Measurements from ENCODE around the gene STAG3.
"Not testable (repeated sequence)": the region's sequence is repeated elsewhere in the genome, so short reads cannot be mapped to it uniquely, and the experiment has no call there.

Gene STAG3

GRCh38 chr7:100137851-100138760 lies 39.6 kb upstream of the STAG3 start:
- Histone ChIP-seq H3K9me3 (ENCODE audit: control extremely low read depth in 1 of 5, control insufficient read depth in 4 of 5, insufficient read depth in 2 of 5, low read depth in 1 of 5, low read length in 4 of 5) (no peaks in the 10 kb centered on the region), H3K27me3 (replicated peaks in 2 of 5; ENCODE audit: control insufficient read depth in 4 of 5, insufficient read depth in 5 of 5, low read length in 4 of 5) (no peaks in the 10 kb centered on the region), H3K27ac (ENCODE audit: insufficient read depth in 1 of 2, low read depth in 1 of 2, low read length in 2 of 2, poor library complexity in 1 of 2, severe bottlenecking in 2 of 2) (no peak overlapping the region), H3K36me3 (ENCODE audit: control insufficient read depth in 4 of 4, insufficient read depth in 4 of 4, low read length in 3 of 4) (no peaks in the 10 kb centered on the region), H3K4me1 (ENCODE audit: control extremely low read depth in 1 of 4, control insufficient read depth in 4 of 4, insufficient read depth in 4 of 4, low read length in 3 of 4) (peaks cover 2 to 14% (median 8%) of the 10 kb centered on the region in 4 experiments), H3K4me3 (ENCODE audit: control insufficient read depth in 1 of 7, extremely low read depth in 1 of 7, insufficient read depth in 4 of 7, low read depth in 2 of 7, low read length in 6 of 7) (no peak overlapping the region)
- 67% methylated on average over 4 of the region's 13 CpGs for WGBS (ENCODE audit: insufficient coverage)
- CTCF ChIA-PET, result interaction anchor here (1.3 to 11.4 kb wide), 4 partner anchors 10 to 148 kb away, joined by 3 to 127 read pairs (median 4); partner anchors contain the start of gene PVRIG
- DNase-seq, result no peak
- POLR2A ChIA-PET, result interaction anchor here (0.6 kb wide), 1 partner anchor 1791 kb away, joined by 5 read pairs; no protein-coding TSS in a partner anchor

- CTCF ChIA-PET, result interaction anchor here (1.1 to 3.8 kb wide), 2 partner anchors 10 to 13 kb away, joined by 3 to 20 read pairs; no protein-coding TSS in a partner anchor
- WGBS (ENCODE audit: insufficient coverage), result 0% methylated on average over 1 of the region's 3 CpGs
- no peak overlapping the region for H3K27ac ChIP-seq (ENCODE audit: insufficient read depth in 1 of 2, low read depth in 1 of 2, low read length in 2 of 2, poor library complexity in 1 of 2, severe bottlenecking in 2 of 2)
- H3K27me3 ChIP-seq (replicated peaks in 2 of 5; ENCODE audit: control insufficient read depth in 4 of 5, insufficient read depth in 5 of 5, low read length in 4 of 5), result no peaks in the 10 kb centered on the region
- DNase-seq, result peak in 1 of 3 donors; percentile 27
- no peaks in the 10 kb centered on the region for H3K36me3 ChIP-seq (ENCODE audit: control insufficient read depth in 4 of 4, insufficient read depth in 4 of 4, low read length in 3 of 4)
- POLR2A ChIA-PET, result no interaction called here
- peaks cover 2 to 14% (median 8%) of the 10 kb centered on the region in 4 experiments for H3K4me1 ChIP-seq (ENCODE audit: control extremely low read depth in 1 of 4, control insufficient read depth in 4 of 4, insufficient read depth in 4 of 4, low read length in 3 of 4)
- no peak overlapping the region for H3K4me3 ChIP-seq (ENCODE audit: control insufficient read depth in 1 of 7, extremely low read depth in 1 of 7, insufficient read depth in 4 of 7, low read depth in 2 of 7, low read length in 6 of 7)
- H3K9me3 ChIP-seq (ENCODE audit: control extremely low read depth in 1 of 5, control insufficient read depth in 4 of 5, insufficient read depth in 2 of 5, low read depth in 1 of 5, low read length in 4 of 5), result no peaks in the 10 kb centered on the region
These were observed 36.2 kb upstream of the STAG3 start for GRCh38 chr7:100141555-100141949.

- Histone ChIP-seq H3K4me1 (ENCODE audit: control extremely low read depth in 1 of 4, control insufficient read depth in 4 of 4, insufficient read depth in 4 of 4, low read length in 3 of 4) (peaks cover 2 to 14% (median 8%) of the 10 kb centered on the region in 4 experiments), H3K36me3 (ENCODE audit: control insufficient read depth in 4 of 4, insufficient read depth in 4 of 4, low read length in 3 of 4) (no peaks in the 10 kb centered on the region), H3K27ac (ENCODE audit: insufficient read depth in 1 of 2, low read depth in 1 of 2, low read length in 2 of 2, poor library complexity in 1 of 2, severe bottlenecking in 2 of 2) (no peak overlapping the region), H3K9me3 (ENCODE audit: control extremely low read depth in 1 of 5, control insufficient read depth in 4 of 5, insufficient read depth in 2 of 5, low read depth in 1 of 5, low read length in 4 of 5) (no peaks in the 10 kb centered on the region), H3K4me3 (ENCODE audit: control insufficient read depth in 1 of 7, extremely low read depth in 1 of 7, insufficient read depth in 4 of 7, low read depth in 2 of 7, low read length in 6 of 7) (no peak overlapping the region), H3K27me3 (replicated peaks in 2 of 5; ENCODE audit: control insufficient read depth in 4 of 5, insufficient read depth in 5 of 5, low read length in 4 of 5) (no peaks in the 10 kb centered on the region)
- WGBS (ENCODE audit: insufficient coverage), result 100% methylated on average over 3 of the region's 3 CpGs
- CTCF ChIA-PET, result interaction anchor here (3.8 kb wide), 1 partner anchor 11 kb away, joined by 20 read pairs; no protein-coding TSS in a partner anchor
- POLR2A ChIA-PET, result no interaction called here
- DNase-seq, result no peak
These were observed 35.3 kb upstream of the STAG3 start for GRCh38 chr7:100142461-100142860.

- DNase-seq; POLR2A ChIA-PET; H3K9me3 ChIP-seq (ENCODE audit: control extremely low read depth in 1 of 5, control insufficient read depth in 4 of 5, insufficient read depth in 2 of 5, low read depth in 1 of 5, low read length in 4 of 5); H3K36me3 ChIP-seq (ENCODE audit: control insufficient read depth in 4 of 4, insufficient read depth in 4 of 4, low read length in 3 of 4); H3K27me3 ChIP-seq (replicated peaks in 2 of 5; ENCODE audit: control insufficient read depth in 4 of 5, insufficient read depth in 5 of 5, low read length in 4 of 5); H3K27ac ChIP-seq (ENCODE audit: insufficient read depth in 1 of 2, low read depth in 1 of 2, low read length in 2 of 2, poor library complexity in 1 of 2, severe bottlenecking in 2 of 2); H3K4me3 ChIP-seq (ENCODE audit: control insufficient read depth in 1 of 7, extremely low read depth in 1 of 7, insufficient read depth in 4 of 7, low read depth in 2 of 7, low read length in 6 of 7): not testable (repeated sequence)
- CTCF ChIA-PET, result interaction anchor here (4.5 kb wide), 1 partner anchor 13 kb away, joined by 22 read pairs; no protein-coding TSS in a partner anchor
- H3K4me1 ChIP-seq (ENCODE audit: control extremely low read depth in 1 of 4, control insufficient read depth in 4 of 4, insufficient read depth in 4 of 4, low read length in 3 of 4), result peaks cover 6 to 24% (median 20%) of the 10 kb centered on the region in 4 experiments
- WGBS (ENCODE audit: insufficient coverage), result 100% methylated on average over 2 of the region's 4 CpGs
These were observed 31.4 kb upstream of the STAG3 start for GRCh38 chr7:100146350-100146749.

GRCh38 chr7:100147278-100147677 lies 30.4 kb upstream of the STAG3 start:
- no peaks in the 10 kb centered on the region for H3K27me3 ChIP-seq (replicated peaks in 2 of 5; ENCODE audit: control insufficient read depth in 4 of 5, insufficient read depth in 5 of 5, low read length in 4 of 5)
- no peak overlapping the region for H3K27ac ChIP-seq (ENCODE audit: insufficient read depth in 1 of 2, low read depth in 1 of 2, low read length in 2 of 2, poor library complexity in 1 of 2, severe bottlenecking in 2 of 2)
- peaks cover 0 to 2% (median under 1%) of the 10 kb centered on the region in 4 experiments for H3K36me3 ChIP-seq (ENCODE audit: control insufficient read depth in 4 of 4, insufficient read depth in 4 of 4, low read length in 3 of 4)
- no peaks in the 10 kb centered on the region for H3K9me3 ChIP-seq (ENCODE audit: control extremely low read depth in 1 of 5, control insufficient read depth in 4 of 5, insufficient read depth in 2 of 5, low read depth in 1 of 5, low read length in 4 of 5)
- no peak overlapping the region for H3K4me3 ChIP-seq (ENCODE audit: control insufficient read depth in 1 of 7, extremely low read depth in 1 of 7, insufficient read depth in 4 of 7, low read depth in 2 of 7, low read length in 6 of 7)
- no peak for DNase-seq
- CTCF ChIA-PET, result interaction anchor here (1.1 to 4.5 kb wide), 3 partner anchors 9 to 19 kb away, joined by 3 to 22 read pairs (median 9); no protein-coding TSS in a partner anchor
- WGBS (ENCODE audit: insufficient coverage), result no CpG with 5 or more reads among the region's 2 CpGs
- peaks cover 9 to 25% (median 22%) of the 10 kb centered on the region in 4 experiments for H3K4me1 ChIP-seq (ENCODE audit: control extremely low read depth in 1 of 4, control insufficient read depth in 4 of 4, insufficient read depth in 4 of 4, low read length in 3 of 4)
- POLR2A ChIA-PET, result no interaction called here

GRCh38 chr7:100148225-100148558 lies 29.5 kb upstream of the STAG3 start:
- peak overlapping the region in 1 of 2 experiments; percentile 85 for H3K27ac ChIP-seq (ENCODE audit: insufficient read depth in 1 of 2, low read depth in 1 of 2, low read length in 2 of 2, poor library complexity in 1 of 2, severe bottlenecking in 2 of 2)
- POLR2A ChIA-PET, result interaction anchor here (0.6 kb wide), 1 partner anchor 311 kb away, joined by 3 read pairs; no protein-coding TSS in a partner anchor

More at GRCh38 chr7:100148225-100148558, 29.5 kb upstream of the STAG3 start:
- Histone ChIP-seq H3K36me3 (ENCODE audit: control insufficient read depth in 4 of 4, insufficient read depth in 4 of 4, low read length in 3 of 4) (peaks cover 0 to 5% (median 3%) of the 10 kb centered on the region in 4 experiments), H3K4me1 (ENCODE audit: control extremely low read depth in 1 of 4, control insufficient read depth in 4 of 4, insufficient read depth in 4 of 4, low read length in 3 of 4) (peaks cover 9 to 31% (median 25%) of the 10 kb centered on the region in 4 experiments), H3K9me3 (ENCODE audit: control extremely low read depth in 1 of 5, control insufficient read depth in 4 of 5, insufficient read depth in 2 of 5, low read depth in 1 of 5, low read length in 4 of 5) (no peaks in the 10 kb centered on the region), H3K27me3 (replicated peaks in 2 of 5; ENCODE audit: control insufficient read depth in 4 of 5, insufficient read depth in 5 of 5, low read length in 4 of 5) (no peaks in the 10 kb centered on the region), H3K4me3 (ENCODE audit: control insufficient read depth in 1 of 7, extremely low read depth in 1 of 7, insufficient read depth in 4 of 7, low read depth in 2 of 7, low read length in 6 of 7) (peak overlapping the region; percentile 25 to 97 (median 92))
- 14% methylated on average over 13 of the region's 14 CpGs for WGBS (ENCODE audit: insufficient coverage)
- no peak for DNase-seq
- CTCF ChIA-PET, result interaction anchor here (1.1 to 4.5 kb wide), 4 partner anchors 8 to 20 kb away, joined by 3 to 22 read pairs (median 6); no protein-coding TSS in a partner anchor

All from common myeloid progenitor, CD34-positive (primary cell).